NK-92 (cell line): ENCODE results near the gene CDH19.
"Not testable (repeated sequence)": the region's sequence is repeated elsewhere in the genome, so short reads cannot be mapped to it uniquely, and the experiment has no call there.

ENCODE experiments used
- DNase-seq: peaks from one replicate; lab custom pipeline; 2025; ENCODE audit not compliant: unreplicated experiment; lab: John Stamatoyannopoulos, UW

Gene CDH19

DNA sequence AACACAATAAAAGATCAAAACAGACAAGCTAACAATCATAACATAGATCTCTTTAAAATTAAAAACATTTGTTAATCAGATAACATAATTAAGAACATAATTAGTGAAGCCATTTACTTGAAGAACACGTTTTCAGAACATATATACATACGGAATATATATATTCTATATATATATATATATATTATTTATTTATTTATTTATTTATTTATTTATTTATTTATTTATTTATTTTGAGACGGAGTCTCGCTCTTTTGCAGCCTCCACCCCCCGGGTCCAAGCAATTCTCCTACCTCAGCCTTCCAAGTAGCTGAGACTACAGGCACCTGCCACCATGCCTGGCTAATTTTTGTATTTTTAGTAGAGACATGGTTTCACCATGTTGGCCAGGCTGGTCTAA is 137.7 kb downstream of the CDH19 start:
- not testable (repeated sequence) for DNase-seq

DNA sequence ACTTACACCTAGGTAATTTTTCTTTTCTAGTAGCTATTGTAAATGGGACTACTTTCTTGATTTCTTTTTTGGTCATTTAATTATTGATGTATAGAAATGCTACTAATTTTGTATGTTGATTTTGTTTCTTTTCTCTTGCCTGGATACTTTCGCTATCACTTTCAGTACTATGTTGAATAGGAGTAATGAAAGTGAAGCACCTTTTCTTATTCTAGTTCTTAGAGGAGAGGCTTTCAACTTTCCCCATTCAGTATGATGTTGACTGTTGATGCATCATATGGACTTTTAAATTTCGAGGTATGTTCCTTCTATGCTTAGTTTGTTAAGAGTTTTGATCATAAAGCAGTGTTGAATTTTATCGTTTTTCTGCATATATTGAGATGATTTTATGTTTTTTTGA is 142.5 kb downstream of the CDH19 start:
- no peak for DNase-seq

GRCh38 chr18:66457245-66457644 is 146.6 kb downstream of the CDH19 start:
- DNase-seq, result no peak
